Stimulated activated CD4-positive, alpha-beta T cell treated with anti-CD3 and anti-CD28 coated beads, Interleukin-1b, Interleukin-23, amount 100 ng/mL, for 1 hour (primary cell): ENCODE measurements around the gene SLC28A1.
"Not testable (repeated sequence)": the region's sequence is repeated elsewhere in the genome, so short reads cannot be mapped to it uniquely, and the experiment has no call there.

ENCODE experiments used
- DNase-seq, 2 donors: peaks; one replicate each; pipeline ENCODE4 v3.0.0-alpha.2; 2020; ENCODE audit warnings: low read depth in 2 of 2

SLC28A1 gene

DNA sequence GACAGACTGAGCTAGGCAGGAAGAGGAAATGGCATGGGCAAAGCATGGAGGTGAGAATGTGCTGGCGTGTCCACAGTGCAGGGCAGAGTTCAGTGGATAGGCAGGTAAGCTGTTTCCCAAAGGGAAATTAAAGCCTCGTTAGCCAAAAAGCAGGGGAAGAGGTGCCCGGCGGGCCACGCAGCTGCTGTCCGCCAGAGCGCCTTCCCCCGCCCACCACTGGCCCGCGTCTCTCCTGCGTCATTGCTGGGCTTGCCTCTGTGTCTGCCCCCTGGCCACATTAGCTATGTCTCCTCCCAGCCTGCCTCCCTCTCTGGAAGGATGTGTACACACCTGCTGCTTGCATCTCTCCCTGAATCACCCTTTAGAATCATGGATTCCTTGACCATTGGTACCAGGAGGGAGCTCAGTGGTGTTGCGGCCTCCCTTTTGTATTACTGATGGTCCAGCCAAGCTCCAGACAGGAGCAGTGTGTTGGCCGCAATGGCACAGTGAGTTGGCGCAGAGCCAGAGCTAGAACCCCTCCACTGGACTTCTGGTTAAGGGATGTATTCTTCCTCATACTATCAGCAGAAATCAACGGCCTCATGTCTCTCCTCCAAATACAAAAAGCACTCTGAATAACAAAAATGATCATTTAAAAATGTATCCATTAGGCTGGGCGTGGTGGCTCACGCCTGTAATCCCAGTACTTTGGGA lies 26.6 kb downstream of the SLC28A1 start:
- DNase-seq, result no peak

DNA sequence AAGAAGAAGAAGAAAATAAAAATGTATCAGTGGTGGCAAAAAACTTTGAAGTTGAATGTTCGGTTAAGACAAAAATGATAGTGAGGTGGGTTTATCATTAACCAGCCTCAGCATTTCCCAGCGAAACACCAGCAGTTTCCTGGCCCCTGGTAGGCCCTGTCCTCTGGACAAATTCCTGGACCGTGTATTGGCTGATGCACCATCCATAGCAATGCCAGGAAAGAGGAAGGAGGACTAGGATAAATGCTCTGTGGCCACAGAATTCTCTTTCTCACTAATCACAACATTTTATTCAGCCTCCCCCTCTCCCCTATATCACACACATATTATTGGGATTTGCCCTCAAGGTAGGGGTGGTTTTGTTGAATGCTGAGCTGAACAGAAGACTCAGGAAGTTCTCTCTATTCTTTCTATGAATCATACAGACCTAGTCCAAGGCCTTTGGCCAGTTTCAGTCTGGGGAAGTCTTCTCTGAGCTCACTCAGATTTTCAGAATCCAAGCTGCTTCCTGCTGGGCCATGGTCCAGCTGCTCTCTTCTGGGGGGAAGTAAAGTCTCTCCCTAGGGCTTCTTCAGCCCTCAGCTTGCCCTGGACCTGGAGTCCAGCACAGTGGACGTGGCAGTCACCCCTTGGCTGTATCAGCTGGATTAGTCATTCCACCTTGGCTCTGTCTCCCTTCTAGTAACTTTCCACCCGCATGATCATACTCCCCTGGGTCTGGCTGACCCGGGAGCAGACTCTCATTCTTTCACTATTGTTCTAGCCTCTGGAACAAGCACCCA lies 27.6 kb downstream of the SLC28A1 start:
- DNase-seq, result no peak

DNA sequence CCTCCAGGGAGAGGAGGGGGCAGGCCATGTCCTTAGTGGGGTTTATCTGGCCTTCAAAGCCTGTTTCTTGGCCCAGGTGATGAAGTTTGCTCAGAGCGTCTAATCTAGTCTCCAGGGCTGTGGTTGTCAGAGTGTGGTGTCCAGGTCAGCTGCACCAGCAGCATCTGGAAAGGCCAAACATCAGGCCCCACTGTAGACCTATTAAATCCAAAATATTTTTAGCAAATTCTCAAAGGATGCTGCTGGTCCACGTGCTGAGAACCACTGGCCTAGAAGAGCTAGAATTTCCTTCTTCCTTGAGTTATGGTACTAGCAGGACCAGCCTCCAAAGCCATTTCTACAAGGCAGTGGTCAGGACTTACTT lies 28.9 kb downstream of the SLC28A1 start:
- DNase-seq, result no peak

DNA sequence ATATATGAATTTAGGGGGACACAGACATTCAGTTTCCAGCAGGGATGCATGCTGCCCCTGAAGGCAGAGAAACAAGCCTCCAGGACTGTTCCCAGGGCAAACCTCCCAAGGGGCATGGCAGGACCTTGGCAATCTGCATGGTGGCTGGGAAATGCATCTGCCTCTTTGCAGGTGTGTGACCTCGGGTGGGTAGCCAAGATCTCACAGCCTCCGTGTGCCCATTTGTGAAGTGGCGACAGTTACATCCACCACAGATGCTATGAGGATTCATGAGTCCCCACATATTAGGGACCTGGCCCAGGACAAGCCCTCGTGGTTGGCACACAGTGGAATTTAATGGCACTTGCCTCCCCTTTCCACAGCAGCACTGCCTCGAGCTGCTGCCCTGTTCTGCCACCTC lies 29.9 kb downstream of the SLC28A1 start:
- DNase-seq, result no peak

DNA sequence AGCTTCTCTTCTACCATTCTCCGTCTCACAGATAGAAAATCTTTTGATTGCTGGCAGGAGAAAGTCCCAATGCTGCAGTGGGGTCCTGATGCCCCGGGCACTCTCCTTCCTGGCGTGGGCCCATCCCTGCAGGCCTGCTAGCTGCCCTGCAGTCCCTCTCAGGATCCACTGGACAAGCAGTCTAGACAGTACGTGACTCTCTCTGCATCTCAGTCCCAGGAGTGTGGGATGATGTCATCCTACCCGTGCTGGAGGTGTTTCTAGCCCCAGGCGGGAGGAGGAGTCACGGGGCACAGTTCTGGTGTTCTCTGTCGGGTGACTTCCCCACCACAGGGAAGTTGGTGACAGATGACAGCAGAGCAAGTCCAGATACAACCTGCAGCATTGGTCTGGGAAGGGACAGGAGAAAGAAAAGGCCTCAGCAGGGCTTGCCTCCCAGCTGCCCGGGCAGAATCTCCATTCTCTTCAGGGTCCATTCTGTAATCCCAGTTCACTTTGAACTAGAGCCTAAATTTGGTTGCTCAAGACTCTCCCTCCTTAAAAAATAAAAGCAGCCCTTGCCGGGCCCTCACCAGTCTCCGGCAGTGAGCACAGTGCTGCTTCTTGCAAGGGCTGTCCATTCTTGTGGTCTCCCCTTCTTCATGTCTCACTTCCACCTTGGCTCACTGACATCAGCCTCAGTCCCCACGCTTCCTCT lies 30.6 kb downstream of the SLC28A1 start:
- DNase-seq, result no peak

DNA sequence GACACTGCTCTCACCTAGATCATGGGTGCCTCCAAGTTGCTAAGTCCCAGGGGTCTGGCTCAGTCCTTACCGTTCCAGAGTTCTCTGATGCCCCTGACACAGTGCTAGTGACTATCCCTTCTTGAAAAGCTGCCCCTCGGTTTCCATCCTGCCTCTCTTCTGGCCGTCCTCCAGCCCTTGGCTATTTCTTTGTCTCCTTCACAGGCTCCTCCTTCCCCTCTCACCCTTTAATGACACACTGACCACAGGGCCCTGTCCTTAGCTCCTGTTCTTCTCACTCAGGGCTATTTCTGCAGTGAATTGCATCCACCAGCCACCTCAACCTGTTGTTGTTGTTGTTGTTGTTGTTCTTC lies 31.1 kb downstream of the SLC28A1 start:
- no peak for DNase-seq

DNA sequence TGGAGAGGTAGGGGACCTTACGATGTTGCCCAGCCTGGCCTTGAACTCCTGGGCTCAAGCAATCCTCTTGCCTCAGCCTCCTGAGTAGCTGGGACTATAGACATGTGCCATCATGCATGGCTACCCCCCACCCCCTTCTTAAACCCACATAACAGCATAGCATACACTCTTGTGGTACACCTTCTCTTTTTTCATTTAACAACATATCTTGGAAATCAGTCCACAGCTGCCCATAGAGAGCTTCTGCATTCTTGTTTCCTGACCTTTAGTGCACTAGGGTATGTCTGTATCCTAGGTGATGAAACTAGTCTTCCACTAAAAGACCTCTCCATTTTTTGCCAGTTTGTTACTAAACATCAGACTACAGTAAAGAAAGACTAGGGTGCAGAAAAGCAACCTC lies 33.0 kb downstream of the SLC28A1 start:
- DNase-seq, result no peak

DNA sequence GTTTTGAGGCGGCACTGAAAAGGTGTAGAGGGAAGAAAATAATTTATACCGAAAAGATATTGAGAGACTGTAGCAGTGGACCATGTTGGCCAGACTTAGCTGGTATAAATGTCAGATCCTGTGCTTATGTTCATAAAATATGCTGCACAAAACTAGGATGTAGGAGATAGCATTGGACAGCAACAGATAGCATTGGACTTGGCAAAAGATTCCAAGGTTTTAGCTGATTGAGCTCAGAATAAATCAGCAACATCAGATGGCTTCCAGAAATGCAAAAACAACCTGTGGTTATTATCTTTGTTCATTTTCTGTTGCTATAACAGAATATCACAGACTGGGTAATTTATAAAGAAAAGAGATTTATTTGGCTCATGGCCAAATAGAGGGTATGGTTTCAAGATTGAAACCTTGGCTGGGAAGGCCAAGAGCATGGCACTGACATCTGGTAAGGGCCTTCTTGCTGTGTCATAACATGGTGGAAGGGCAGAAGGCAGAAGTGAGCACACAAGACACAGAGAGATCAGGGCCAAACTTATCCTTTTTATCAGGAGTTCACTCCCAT lies 34.7 kb downstream of the SLC28A1 start:
- DNase-seq, result no peak

DNA sequence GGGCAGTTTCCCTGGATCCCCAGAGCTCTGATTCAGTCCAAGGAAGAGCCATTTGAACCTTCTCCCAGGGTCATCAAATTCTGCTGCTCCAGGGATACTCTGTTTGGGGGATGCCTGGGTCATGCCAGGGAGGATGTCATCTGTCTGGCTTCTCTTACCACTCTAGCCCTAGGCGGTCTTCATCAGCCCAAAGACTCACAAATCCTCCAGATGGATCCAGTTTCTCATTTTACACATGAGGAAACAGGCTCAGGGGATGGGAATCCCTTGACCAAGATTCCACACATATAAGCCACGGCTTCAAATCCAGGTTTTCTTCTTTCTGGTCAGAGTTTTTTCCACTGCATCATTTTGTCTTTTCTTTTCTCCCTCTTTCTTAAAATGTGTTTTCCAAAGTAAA lies 36.7 kb downstream of the SLC28A1 start:
- no peak for DNase-seq

DNA sequence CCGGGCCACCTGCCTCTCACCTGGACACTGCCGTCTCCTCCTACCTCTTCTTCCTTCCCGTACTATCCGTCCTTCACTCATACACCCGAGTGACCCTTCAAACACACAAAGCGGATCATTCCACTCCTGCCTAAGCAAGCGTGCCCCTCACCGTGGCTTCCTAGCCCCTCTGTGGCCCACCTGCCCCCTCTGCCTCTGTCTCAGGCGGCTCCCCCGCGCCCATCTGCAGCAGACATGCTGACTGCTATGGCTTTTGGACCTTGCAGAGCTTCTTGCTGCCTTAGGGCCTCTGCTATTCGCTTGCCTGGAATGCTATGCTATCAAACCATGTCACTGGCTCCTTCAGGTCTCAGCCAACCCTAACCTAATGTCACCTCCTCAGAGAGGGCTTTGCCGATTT lies 38.1 kb downstream of the SLC28A1 start:
- DNase-seq, result no peak

DNA sequence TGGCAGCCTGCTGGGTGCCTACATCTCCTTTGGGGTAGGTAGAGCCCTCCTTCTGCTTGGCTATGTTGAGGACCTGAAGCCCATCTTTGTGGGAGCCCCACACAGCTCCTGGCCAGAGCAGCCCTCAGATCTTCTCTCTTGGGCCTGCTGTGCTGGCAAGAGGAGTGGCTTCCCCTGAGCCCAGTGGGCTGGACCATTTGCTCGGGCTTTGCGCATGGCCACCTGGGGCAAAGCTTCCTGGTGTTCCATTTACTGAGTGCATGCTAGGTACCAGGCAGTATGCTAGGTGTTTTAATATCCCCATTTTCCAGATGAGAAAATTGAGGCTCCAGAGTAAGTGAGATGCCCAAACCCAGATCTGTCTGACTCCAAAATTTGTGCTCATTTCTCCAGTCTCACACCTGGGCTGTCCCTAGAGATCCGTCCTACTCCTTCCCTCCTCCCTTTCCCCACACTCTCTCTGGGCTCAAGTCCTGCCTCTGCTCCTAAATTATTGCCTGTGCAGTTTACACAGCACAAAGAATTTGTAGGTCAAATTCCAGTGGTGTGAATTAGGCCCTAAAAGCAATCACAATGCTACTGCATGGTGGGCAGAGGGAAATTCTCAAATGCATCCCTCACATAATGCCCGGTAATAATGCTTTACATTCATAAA lies 39.7 kb downstream of the SLC28A1 start:
- DNase-seq, result no peak

DNA sequence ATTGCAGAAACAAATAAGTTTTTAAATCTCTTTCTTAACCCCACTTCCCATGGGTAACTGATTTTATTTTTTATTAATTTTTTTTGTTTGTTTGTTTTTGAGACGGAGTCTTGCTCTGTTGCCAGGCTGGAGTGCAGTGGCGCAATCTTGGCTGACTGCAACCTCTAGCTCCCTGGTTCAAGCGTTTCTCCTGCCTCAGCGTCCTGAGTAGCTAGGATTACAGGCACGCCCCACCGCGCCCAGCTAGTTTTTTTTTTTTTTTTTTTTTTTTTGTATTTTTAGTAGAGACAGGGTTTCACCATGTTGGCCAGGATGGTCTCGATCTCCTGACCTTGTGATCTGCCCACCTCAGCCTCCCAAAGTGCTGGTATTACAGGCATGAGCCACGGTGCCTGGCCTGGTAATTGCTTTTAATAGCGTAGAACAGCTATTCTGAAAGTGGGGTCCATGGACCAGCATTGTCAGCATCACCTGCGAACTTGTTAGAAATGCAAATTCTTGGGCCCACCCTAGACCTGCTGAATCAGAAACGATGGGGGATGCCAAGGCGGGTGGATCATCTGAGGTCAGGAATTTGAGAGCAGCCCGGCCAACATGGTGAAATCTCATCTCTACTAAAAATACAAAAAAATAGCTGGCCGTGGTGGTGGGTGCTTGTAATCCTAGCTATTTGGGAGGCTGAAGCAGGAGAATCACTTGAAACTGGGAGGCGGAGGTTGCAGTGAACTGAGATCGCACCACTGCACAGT lies 40.5 kb downstream of the SLC28A1 start:
- DNase-seq, result not testable (repeated sequence)

DNA sequence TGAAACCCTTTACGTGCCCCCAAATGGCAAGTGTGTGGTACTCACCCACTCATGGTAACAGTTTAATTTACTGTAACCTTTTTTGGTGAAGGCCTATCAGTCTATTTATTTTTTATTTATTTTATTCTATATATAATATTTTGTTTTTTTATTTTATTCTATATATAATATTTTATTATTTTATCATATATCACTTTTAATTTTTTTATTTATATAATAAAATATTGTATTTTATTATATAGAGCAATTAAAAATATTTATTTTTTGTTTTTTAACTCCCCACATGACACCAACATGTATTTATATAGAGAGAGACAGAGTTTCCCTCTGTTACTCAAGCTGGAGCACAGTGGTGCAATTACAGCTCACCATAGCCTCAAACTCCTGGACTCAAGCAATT lies 41.4 kb downstream of the SLC28A1 start:
- DNase-seq, result no peak

DNA sequence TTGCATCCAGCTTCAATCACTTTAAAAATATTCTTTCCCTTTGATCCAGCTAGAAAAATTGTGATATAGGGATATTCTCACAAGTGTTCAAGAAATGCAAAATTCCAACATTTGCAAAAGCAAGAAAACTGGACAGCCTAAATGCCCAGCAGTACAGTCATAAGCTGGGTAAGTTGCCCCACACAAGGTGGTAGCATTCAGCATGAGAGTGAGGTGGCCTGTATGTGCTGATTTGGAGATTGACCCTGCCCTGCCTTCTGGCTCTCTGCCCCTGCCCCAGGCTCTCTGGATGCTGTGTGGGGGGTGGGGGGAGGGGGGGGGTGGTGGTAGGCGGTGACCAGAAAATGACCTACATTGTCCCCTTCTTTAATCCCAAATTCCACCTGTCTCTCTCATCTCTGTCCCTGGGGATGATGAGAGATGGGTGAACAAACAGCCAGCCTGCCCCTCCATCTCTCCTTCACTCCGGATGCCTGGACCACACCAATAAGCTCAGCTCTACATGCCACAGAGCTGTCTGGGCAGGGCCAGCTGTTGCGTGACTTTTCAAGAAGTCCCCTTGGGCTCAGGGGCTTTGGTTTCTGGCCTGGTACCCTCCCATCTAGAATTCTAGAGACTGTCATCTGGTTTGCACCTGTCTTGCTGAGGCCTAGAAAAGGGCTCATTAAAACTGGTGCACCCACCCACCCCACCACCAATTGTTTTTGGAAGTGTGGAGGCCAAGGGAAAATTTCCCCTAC lies 42.2 kb downstream of the SLC28A1 start:
- no peak for DNase-seq

DNA sequence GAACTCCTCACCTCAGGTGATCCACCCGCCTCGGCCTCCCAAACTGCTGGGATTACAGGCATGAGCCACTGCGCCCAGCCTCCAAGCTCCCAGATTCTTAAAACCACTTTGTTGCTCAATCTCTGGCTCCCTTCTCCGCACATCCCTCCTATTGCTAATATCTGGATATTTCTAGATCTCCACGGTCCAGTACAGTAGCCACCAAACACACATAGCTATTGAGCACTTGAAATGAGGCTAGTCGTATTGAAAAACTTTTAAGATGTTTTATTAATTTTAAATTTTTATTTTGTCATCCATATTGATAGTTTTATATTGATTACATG lies 44.3 kb downstream of the SLC28A1 start:
- DNase-seq, result no peak

DNA sequence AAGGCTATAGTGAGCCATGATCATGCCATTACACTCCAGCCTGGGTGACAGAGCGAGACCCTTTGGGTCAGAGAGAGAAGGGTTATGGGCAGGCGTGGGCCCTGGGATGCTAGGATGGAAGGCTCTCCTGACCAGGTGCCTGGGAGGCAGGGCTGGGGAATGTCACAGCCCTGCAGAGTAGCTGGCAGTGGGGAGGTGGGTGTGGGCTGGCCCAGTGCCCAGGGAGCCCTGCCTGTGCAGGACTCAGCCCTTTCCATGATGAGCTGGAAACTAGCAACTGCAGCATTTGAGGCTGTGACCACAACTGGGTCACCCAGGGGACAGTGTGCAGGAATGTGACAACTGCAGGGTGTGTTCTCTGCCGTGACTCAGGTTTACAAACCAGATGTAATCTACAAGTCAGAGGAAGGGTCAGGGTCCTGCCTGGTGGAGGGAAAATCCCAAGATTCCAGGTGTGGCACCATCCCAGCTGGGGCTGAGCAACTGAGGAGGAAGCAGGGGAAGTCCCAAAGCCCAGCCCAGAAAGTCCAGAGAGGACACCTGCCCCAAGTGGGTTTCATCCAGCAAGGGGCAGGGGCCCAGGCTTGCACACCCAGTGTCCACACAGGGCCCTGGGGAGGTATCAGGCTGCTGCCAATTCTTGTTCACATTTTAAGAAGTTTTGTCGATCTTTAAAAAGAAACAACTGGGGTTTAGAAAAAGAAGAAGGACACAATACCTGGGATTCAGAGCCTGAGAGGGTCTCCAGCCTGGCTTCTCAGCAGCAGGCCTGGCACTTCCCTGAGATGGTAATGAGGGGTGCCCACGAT lies 45.5 kb downstream of the SLC28A1 start:
- no peak for DNase-seq

DNA sequence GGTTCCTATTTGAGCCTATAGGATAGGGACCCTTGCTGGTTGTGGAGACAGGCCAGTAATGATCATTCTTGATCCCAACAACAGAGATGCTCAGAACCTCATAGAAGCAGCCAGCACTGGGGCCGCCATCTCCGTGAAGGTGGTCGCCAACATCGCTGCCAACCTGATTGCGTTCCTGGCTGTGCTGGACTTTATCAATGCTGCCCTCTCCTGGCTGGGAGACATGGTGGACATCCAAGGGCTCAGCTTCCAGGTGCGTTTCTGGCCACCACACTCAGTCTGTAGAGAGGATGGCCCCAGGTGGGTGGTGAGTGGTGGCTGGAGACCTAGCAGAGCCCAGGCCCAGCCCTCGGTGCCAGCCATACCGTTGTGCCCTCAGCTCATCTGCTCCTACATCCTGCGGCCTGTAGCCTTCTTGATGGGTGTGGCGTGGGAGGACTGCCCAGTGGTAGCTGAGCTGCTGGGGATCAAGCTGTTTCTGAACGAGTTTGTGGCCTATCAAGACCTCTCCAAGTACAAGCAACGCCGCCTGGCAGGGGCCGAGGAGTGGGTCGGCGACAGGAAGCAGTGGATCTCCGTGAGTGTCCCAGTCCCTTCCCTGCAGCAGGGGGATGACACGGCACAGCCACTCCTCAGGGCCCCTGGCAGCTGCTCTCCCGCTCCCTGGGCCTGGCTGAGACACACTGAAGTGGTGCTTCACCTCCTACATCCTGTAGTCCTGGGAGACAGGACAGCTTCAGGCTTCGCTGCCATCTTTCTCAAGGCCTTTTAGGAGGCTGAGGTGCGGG lies 50.7 kb downstream of the SLC28A1 start:
- no peak for DNase-seq

DNA sequence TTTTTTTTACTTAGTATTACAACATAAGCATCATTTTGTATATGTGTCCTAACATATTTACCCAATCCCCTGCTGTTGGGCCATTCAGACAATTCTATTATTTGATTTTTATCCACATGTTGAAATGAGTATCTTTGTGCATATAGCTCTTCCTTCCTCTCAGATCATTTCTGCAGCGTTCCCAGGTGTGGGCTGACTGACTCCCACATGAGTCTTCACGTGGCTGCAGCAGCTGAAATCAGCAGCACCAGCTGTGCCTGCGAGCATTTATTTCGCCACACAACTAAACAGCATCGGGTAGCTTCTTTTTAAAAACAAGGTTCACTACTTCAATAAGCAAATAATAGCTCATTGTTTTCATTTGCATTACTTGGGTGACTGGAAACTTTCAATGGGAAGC lies 52.7 kb downstream of the SLC28A1 start:
- DNase-seq, result no peak

DNA sequence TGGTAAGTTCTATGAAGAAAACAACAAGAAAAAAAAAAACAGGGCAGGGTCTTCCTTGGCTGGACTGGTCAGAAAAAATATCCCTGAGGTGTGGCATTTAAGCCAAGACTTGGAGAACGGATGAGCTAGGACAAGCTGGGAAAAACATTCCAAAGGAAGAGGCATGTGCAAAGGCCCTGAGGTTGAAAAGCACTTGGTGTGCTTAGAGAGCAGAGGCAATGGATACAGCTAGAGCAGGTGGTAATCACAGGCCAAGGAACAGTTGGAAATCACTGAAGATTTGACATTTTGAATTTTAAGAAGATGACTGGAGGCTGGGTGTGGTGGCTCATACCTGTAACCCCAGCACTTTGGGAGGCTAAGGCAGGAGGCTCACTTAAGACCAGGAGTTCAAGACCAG lies 54.3 kb downstream of the SLC28A1 start:
- no peak for DNase-seq
